ENCODE data around the gene ADGRF1.

DNA sequence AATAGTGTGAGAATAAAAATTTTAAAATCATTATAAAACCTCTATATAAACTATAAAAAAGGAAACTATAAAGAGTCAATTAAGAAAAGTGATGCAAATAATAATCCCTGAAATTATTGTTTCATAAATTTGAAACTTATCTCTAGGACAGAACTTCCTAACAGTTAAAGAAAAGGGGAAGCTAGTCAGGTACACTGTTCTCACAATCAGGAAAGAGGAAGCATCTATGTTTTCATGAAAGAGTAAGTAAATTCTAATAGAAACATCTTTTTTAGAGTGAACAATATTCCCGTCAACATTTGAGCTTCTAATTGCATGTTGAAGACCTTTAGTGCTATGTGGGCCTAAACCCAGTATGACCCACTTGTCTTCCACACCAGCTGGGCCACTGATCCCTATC is 1.2 kb upstream of the ADGRF1 start:
- no peak for TF ChIP-seq CTCF (IDR thresholded peaks at IDR 0.05)
- no peak for TF ChIP-seq POLR2A (IDR thresholded peaks at IDR 0.05)
